ENCODE data around the gene SEPTIN5.
"Not testable (repeated sequence)": the region's sequence is repeated elsewhere in the genome, so short reads cannot be mapped to it uniquely, and the experiment has no call there.

The SEPTIN5 gene

GRCh38 chr22:19680911-19681862 is 33.1 kb upstream of the SEPTIN5 start:
- DNase-seq (ENCODE audit: low read depth), result no peak

DNA sequence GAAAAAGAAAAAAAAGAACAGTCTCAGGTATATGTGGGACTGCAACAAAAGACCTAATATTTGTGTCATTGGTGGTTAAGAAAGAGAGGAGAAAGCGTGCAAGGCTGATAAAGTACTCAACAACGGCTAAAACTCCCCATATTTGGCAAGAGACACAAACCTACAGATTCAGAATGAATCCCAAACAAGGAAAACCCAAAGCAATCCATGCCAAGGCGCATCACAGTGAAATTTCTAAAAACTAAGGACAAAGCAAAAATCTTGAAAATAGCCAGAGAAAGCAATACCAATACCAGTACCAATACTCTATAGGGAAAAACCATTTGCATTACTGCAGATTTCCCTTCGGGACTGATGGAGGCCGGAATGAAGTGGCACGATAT is 32.4 kb upstream of the SEPTIN5 start:
- no peak for DNase-seq (ENCODE audit: low read depth)

- DNase-seq (ENCODE audit: low read depth), result no peak
Observed at GRCh38 chr22:19686946-19687345, 27.4 kb upstream of the SEPTIN5 start.

GRCh38 chr22:19687561-19688300 is 26.6 kb upstream of the SEPTIN5 start:
- no peak for DNase-seq (ENCODE audit: low read depth)

- no peak for DNase-seq (ENCODE audit: low read depth)
Observed at GRCh38 chr22:19688301-19689290, 25.7 kb upstream of the SEPTIN5 start.

DNA sequence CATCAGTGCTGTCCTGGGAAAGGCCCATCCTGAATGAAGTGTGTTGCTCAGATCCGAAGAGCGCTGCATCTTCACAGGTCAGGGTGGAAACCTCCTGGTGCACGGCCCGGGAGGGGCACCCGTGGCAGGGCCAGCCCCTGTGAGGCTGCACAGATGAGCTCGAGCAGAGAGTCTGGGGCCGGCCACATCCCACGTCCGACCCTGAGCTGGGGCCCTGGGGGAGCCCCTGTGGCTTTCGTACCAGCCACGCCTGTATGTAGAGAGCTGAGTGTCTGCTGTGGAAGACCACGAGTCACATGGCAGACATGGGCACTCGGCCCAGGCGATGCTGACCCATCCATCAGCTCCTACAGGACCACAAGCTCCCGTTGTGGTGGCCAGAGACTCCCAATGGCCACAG is 24.9 kb upstream of the SEPTIN5 start:
- no peak for DNase-seq (ENCODE audit: low read depth)

GRCh38 chr22:19691007-19691720 is 23.1 kb upstream of the SEPTIN5 start:
- DNase-seq (ENCODE audit: low read depth), result no peak

DNA sequence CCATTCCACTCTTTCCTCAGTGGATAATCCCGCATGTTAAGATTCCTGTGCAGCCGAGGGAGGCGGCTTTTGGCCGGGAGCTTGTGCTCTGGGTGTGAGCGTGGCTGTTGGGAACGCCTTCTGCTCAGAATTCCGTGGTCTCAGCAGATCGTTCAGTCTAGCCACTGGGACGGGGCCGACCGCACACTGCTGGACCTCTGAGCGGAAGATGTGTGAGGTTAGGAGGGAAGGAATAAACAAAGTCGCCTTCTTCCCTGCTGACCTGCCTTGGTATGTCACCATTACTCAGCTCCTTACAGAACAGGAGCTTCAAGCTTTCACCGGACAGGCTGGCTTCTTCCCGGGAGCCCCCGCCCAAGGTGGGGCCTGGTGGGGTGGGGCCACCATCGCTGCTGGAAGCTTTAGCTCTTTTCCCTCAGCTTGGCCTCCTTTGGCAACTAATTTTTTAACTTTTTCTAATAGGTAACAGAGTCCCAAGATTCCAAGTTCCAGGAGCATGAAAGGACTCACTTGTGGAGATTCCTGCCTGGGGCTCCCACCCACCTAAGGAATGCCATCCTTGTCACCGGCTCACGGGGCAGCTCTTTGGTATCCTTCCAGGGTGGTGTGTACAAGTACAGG is 22.5 kb upstream of the SEPTIN5 start:
- DNase-seq (ENCODE audit: low read depth), result peak; percentile 76

DNA sequence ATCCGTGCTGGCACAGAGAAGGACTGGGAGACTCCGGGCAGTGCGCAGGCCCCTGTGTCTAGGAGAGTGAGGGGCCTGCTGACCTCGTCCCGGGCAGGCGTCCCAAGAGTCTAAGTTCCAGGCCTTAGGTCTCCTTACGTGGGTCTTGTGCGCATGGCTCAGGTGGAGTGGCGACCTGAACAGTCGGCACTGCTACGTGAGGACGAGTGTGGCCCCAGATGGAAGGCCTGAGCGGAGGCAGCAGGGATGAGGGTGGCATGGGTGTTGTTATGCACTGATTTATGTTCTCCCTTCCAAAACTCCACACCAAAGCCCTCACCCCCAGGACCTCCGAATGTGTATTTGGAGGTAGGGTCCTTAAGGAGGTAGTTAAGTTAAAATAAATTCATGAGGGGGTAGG is 20.7 kb upstream of the SEPTIN5 start:
- DNase-seq (ENCODE audit: low read depth), result no peak

- DNase-seq (ENCODE audit: low read depth), result no peak
Observed at GRCh38 chr22:19693981-19694670, 20.2 kb upstream of the SEPTIN5 start.

DNA sequence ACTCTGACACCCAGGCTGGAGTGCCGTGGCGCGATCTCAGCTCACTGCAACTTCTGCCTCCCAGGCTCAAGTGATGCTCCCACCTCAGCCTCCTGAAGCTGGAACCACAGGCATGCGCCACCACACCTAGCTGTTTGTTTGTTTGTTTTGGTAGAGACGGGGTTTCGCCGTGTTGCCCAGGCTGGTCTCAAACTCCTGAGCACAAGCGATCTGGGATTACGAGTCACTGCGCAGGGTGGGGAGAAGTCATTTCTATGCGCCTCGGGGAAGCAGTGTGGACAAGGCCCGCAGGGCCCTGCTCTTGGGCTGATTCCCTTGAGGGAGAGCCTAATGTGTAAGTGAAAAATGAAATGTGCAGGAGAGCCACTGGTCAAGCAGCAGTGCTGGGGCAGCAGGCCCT is 19.6 kb upstream of the SEPTIN5 start:
- DNase-seq (ENCODE audit: low read depth), result no peak

DNA sequence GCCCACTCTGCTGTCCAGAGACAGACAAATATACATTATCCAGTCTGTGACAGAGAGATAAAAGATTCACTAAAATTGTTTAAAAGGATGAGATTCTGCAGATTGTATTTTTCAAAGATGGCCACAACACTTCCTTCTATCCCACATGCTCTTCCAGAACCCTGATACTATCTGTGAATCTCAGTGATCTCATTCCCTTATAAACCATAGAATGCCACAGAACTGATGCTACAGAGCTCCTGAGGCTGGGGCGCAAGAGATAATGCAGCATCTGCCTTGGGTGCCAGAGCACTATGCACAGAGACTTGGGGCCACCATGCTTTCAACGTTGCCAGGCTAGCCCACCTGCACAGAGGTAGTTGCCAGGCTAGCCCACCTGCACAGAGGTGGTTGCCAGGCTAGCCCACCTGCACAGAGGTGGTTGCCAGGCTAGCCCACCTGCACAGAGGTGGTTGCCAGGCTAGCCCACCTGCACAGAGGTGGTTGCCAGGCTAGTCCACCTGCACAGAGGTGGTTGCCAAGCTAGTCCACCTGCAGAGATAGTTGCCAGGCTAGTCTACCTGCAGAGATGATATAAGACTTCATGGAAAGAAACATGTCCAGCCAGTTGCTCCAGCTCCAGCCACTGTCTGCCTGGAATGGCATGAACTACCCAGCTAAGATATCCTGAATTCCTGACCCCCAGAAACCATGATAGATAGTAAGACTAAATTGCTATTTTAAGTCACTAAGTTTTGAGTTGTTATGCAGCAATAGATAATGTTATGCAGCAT is 17.6 kb upstream of the SEPTIN5 start:
- DNase-seq (ENCODE audit: low read depth), result no peak

- not testable (repeated sequence) for DNase-seq (ENCODE audit: low read depth)
Observed at GRCh38 chr22:19697871-19698270, 16.4 kb upstream of the SEPTIN5 start.

DNA sequence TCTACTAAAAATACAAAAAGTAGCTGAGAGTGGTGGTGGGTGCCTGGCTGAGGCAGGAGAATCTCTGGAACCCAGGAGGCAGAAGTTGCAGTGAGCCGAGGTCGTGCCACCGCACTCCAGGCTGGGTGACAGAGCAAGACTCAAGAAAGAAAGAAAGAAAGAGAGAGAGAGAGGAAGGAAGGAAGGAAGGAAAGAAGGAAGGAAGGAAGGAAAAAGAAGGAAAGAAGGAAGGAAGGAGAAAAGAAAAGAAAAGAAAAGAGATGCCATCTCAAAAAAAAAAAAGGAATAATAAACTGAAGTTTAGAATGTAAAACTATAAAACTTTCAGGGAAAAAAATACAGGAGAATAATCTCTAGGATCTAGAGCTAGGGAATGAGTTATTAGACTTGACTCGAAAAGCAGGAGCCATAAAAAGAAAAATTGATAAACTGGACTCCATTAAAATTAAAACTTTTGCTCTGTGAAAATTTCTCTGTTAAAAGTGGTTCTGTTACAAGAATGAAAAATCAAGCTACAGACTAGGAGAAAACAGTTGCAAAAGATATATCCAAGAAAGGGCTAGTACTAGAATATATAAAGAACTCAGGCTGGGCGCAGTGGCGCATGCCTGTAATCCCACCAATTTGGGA is 13.4 kb upstream of the SEPTIN5 start:
- no peak for DNase-seq (ENCODE audit: low read depth)

DNA sequence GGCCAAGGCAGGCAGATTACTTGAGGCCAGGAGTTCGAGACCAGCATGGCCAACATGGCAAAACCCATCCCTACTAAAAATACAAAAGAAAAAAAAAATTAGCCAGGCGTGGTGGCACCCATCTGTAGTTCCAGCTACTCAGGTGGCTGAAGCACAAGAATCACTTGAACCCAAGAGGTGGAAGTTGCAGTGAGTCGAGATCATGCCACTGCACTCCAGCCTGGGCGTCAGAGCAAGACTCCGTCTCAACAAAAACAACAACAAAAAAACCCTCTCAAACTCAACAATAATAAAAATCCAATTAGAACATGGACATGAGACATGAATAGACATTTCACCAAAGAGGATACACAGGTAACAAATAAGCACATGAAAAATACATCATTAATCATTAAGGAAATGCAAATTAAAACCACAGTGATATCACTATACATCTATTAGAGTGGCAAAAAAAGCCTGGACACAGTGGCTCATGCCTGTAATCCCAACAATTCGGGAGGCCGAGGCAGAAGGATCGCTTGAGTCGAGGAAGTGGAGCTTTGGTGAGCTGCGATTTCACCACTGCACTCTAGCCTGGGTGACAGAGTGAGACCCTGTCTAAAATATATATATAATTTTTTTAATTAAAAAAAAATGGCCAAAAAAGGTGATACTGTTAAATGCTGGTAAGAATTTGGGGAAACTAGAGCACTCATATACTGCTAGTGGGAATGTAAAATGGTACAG is 12.7 kb upstream of the SEPTIN5 start:
- no peak for DNase-seq (ENCODE audit: low read depth)

GRCh38 chr22:19703869-19704268 is 10.4 kb upstream of the SEPTIN5 start:
- DNase-seq (ENCODE audit: low read depth), result no peak

- no peak for DNase-seq (ENCODE audit: low read depth)
Observed at GRCh38 chr22:19704355-19705015, 9.8 kb upstream of the SEPTIN5 start.

All from ELR (cell line).